Activated CD4-positive, alpha-beta T cell treated with anti-CD3 and anti-CD28 coated beads for 36 hours (primary cell): ENCODE measurements around the gene SLC35E3. TPM values are rescaled to one million over a fixed set of nuclear protein-coding genes. Genes with fewer than 3 reads are reported as not detected.

Experiments used
- ATAC-seq: fragments of 200-7000 bp; cut with Tn5 transposase; one replicate; pipeline ENCODE4 v1.10.0; 2021; ENCODE audit warnings: mild to moderate bottlenecking, moderate library complexity
- CTCF ChIA-PET: fragments of 350-600 bp; sonication (Branson Sonifier 250); formaldehyde crosslinking; loops from one replicate; lab custom pipeline; 2021; ENCODE audit warnings: antibody characterized with exemption; lab: Charles Lee
- POLR2A ChIA-PET: fragments of 350-600 bp; sonication (Branson Sonifier 250); formaldehyde crosslinking; loops from one replicate; lab custom pipeline; 2021; ENCODE audit warnings: antibody characterized with exemption, inconsistent platforms; lab: Charles Lee
- DNase-seq: peaks from one replicate; pipeline ENCODE4 v3.0.0-alpha.2; 2020
- H3K27ac Mint-ChIP-seq: one replicate; pipeline ENCODE4 v1.8.0; 2021; ENCODE audit warnings: mixed read lengths
- H3K27me3 Mint-ChIP-seq: one replicate; pipeline ENCODE4 v1.8.0; 2021; ENCODE audit warnings: mixed read lengths
- H3K36me3 Mint-ChIP-seq: one replicate; pipeline ENCODE4 v1.8.0; 2021; ENCODE audit warnings: low read depth, mixed read lengths
- H3K4me1 Mint-ChIP-seq: one replicate; pipeline ENCODE4 v1.8.0; 2021; ENCODE audit warnings: mixed read lengths
- H3K4me3 Mint-ChIP-seq: one replicate; pipeline ENCODE4 v1.8.0; 2021; ENCODE audit warnings: mild to moderate bottlenecking, moderate library complexity, mixed read lengths
- H3K9me3 Mint-ChIP-seq: one replicate; pipeline ENCODE4 v1.8.0; 2021; ENCODE audit warnings: low read depth, mixed read lengths
- intact Hi-C, 2 experiments: fragments of 100-400 bp; cut with DNase I in 1 of 2; cut with micrococcal nuclease in 1 of 2; formaldehyde crosslinking; loops; one replicate each; pipeline versions ENCODE4 v1.14.2 to v1.15.1; 2022 to 2024; cut with DNase I, micrococcal nuclease
- total RNA-seq, 2 experiments: library from RNA; stranded (reverse); gene quantifications; one replicate each; pipeline ENCODE4 v1.2.3, GENCODE V29; 2021

The SLC35E3 gene
- total RNA-seq, 2 experiments from 2014 or later, result 3.5 to 5.1 TPM

GRCh38 chr12:68755536-68756243 lies 9.7 kb downstream of the SLC35E3 start:
- H3K36me3 Mint-ChIP-seq, result peaks cover 30% of the 10 kb centered on the region
- ChIA-PET POLR2A (interaction anchor here (0.7 kb wide), 1 partner anchor 707 kb away, joined by 3 read pairs; no protein-coding TSS in a partner anchor), CTCF (no interaction called here)
- ATAC-seq, result no peak
- DNase-seq, result no peak
- no peak overlapping the region for H3K27ac Mint-ChIP-seq
- no peak overlapping the region for H3K4me3 Mint-ChIP-seq
- no peaks in the 10 kb centered on the region for H3K9me3 Mint-ChIP-seq
- intact Hi-C loops, result no loop called here
- H3K4me1 Mint-ChIP-seq, result no peaks in the 10 kb centered on the region
- no peaks in the 10 kb centered on the region for H3K27me3 Mint-ChIP-seq

GRCh38 chr12:68759852-68760251 lies 13.9 kb downstream of the SLC35E3 start:
- ATAC-seq, result no peak
- Mint-ChIP-seq H3K4me1 (no peaks in the 10 kb centered on the region), H3K4me3 (no peak overlapping the region), H3K27me3 (no peaks in the 10 kb centered on the region), H3K9me3 (no peaks in the 10 kb centered on the region), H3K27ac (no peak overlapping the region), H3K36me3 (peaks cover 34% of the 10 kb centered on the region)
- ChIA-PET POLR2A (no interaction called here), CTCF (no interaction called here)
- no peak for DNase-seq
- intact Hi-C loops, result no loop called here

DNA sequence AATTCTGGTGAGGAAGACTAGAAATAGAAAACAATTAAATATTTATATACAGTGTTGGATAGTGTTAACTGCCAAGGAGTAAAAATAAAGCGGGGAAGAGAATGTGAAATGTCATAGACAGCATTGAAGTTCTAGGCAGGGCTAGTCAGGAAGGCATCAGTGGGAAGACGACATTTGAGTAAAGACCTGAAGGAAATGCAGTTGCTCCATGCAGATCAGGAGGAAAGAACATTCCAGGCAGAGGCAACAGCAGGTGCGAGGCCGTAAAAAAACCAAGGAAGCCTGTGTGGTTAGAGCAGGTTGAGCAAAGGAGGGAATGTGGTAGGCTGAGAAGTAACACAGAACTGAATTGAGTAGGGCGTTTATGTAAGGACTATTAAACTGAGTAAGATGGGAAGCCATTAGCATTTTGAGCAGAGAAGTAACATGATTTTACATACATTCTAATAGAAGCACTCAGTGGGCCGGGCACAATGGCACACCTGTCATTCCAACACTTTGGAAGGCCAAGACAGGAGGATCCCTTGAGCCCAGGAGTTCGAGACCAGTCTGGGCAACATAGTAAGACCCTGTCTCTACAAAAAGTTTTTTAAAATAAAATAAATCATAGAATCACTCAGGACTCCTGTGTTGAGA lies 14.9 kb downstream of the SLC35E3 start:
- intact Hi-C loops, result no loop called here
- H3K27ac Mint-ChIP-seq, result no peak overlapping the region
- peaks cover 28% of the 10 kb centered on the region for H3K36me3 Mint-ChIP-seq
- H3K4me3 Mint-ChIP-seq, result no peak overlapping the region
- H3K27me3 Mint-ChIP-seq, result no peaks in the 10 kb centered on the region
- ChIA-PET CTCF (no interaction called here), POLR2A (no interaction called here)
- DNase-seq (no peak), ATAC-seq (no peak)
- no peaks in the 10 kb centered on the region for H3K4me1 Mint-ChIP-seq
- no peaks in the 10 kb centered on the region for H3K9me3 Mint-ChIP-seq

GRCh38 chr12:68761442-68761812 lies 15.5 kb downstream of the SLC35E3 start:
- ATAC-seq, result no peak

DNA sequence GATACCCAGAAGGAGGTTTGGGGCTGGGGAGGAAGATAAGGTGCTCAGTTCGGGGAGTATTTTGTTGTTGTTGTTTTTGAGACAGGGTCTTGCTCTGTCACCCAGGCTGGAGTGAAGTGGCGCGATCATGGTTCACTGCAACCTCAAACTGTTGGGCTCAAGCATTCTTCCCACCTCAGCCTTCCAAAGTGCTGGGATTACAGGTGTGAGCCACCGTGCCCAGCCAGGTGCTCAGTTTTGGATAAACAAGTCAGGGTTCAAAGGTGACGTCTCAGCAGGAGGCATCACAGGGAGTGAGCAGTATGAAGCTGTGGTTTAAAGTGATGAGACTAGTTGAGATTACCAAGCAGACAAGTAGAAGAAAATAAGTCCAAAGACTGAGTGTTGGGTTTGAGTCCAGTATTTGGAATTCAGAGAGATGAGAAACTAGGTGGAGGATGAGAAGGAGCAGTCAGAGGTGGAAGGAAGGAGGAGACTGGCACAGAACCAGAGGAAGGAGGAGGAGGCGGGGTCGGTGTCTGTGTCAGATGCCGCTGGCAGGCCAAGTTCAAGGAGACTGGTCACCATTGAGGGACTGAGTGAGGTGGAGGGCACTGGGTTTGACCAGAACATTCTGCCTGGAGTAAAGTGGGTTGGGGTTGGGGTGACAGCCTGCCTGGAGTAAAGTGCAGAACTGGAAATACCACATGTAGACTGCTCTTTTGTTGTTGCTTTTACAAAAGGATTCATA lies 16.1 kb downstream of the SLC35E3 start:
- H3K9me3 Mint-ChIP-seq, result no peaks in the 10 kb centered on the region
- ATAC-seq (no peak), DNase-seq (no peak)
- ChIA-PET POLR2A (no interaction called here), CTCF (no interaction called here)
- no peak overlapping the region for H3K4me3 Mint-ChIP-seq
- H3K4me1 Mint-ChIP-seq, result no peaks in the 10 kb centered on the region
- no peaks in the 10 kb centered on the region for H3K27me3 Mint-ChIP-seq
- no peak overlapping the region for H3K27ac Mint-ChIP-seq
- intact Hi-C loops, result no loop called here
- H3K36me3 Mint-ChIP-seq, result peaks cover 22% of the 10 kb centered on the region

More at GRCh38 chr12:68761442-68761812, 15.5 kb downstream of the SLC35E3 start:
- no peaks in the 10 kb centered on the region for H3K9me3 Mint-ChIP-seq
- DNase-seq, result no peak
- no peak overlapping the region for H3K27ac Mint-ChIP-seq
- H3K27me3 Mint-ChIP-seq, result no peaks in the 10 kb centered on the region
- intact Hi-C loops, result no loop called here
- H3K4me1 Mint-ChIP-seq, result no peaks in the 10 kb centered on the region
- POLR2A ChIA-PET, result no interaction called here
- no peak overlapping the region for H3K4me3 Mint-ChIP-seq
- CTCF ChIA-PET, result no interaction called here
- peaks cover 23% of the 10 kb centered on the region for H3K36me3 Mint-ChIP-seq

GRCh38 chr12:68762691-68763090 lies 16.7 kb downstream of the SLC35E3 start:
- DNase-seq, result no peak
- POLR2A ChIA-PET, result no interaction called here
- no peaks in the 10 kb centered on the region for H3K4me1 Mint-ChIP-seq
- no peak for ATAC-seq
- H3K27ac Mint-ChIP-seq, result no peak overlapping the region
- intact Hi-C loops, result no loop called here
- H3K9me3 Mint-ChIP-seq, result no peaks in the 10 kb centered on the region
- CTCF ChIA-PET, result no interaction called here
- no peaks in the 10 kb centered on the region for H3K27me3 Mint-ChIP-seq
- H3K4me3 Mint-ChIP-seq, result no peak overlapping the region
- H3K36me3 Mint-ChIP-seq, result peaks cover 22% of the 10 kb centered on the region

DNA sequence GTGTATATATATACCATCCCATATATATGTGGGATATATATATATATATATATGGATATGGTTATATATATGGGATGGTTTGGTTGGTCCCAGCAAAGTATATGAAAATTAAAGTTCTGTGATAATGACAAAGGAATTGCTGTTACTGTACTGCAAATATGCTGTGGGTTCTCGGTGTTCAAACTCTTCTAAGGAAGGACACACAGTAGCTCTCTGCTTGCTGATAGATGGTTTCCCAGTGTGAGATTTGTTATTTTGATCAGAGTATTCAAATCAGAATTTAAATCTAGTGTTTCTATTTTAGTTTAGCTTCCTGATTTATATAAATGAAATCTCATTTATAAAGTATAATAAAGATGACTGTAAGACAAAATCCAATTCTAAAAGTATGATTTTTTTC lies 19.7 kb downstream of the SLC35E3 start:
- H3K4me3 Mint-ChIP-seq, result no peak overlapping the region
- POLR2A ChIA-PET, result no interaction called here

GRCh38 chr12:68766646-68767045 lies 20.7 kb downstream of the SLC35E3 start:
- DNase-seq (no peak), ATAC-seq (no peak)
- Mint-ChIP-seq H3K9me3 (no peaks in the 10 kb centered on the region), H3K27ac (no peak overlapping the region), H3K27me3 (no peaks in the 10 kb centered on the region), H3K4me1 (no peaks in the 10 kb centered on the region), H3K4me3 (no peak overlapping the region), H3K36me3 (peaks cover 12% of the 10 kb centered on the region)
- ChIA-PET POLR2A (interaction anchor here (0.6 kb wide), 1 partner anchor 544 kb away, joined by 8 read pairs; no protein-coding TSS in a partner anchor), CTCF (no interaction called here)
- intact Hi-C loops, result no loop called here

More for the DNA sequence above, 19.7 kb downstream of the SLC35E3 start:
- ATAC-seq (no peak), DNase-seq (no peak)
- Mint-ChIP-seq H3K4me1 (no peaks in the 10 kb centered on the region), H3K9me3 (no peaks in the 10 kb centered on the region), H3K36me3 (peaks cover 17% of the 10 kb centered on the region), H3K27ac (no peak overlapping the region), H3K27me3 (no peaks in the 10 kb centered on the region)
- intact Hi-C loops, result no loop called here
- CTCF ChIA-PET, result no interaction called here

GRCh38 chr12:68767191-68767590 lies 21.2 kb downstream of the SLC35E3 start:
- H3K36me3 Mint-ChIP-seq, result peaks cover 10% of the 10 kb centered on the region
- no peak for DNase-seq
- no peaks in the 10 kb centered on the region for H3K9me3 Mint-ChIP-seq
- ChIA-PET POLR2A (no interaction called here), CTCF (no interaction called here)
- no peaks in the 10 kb centered on the region for H3K27me3 Mint-ChIP-seq
- intact Hi-C loops, result no loop called here
- ATAC-seq, result no peak
- no peak overlapping the region for H3K4me3 Mint-ChIP-seq
- H3K27ac Mint-ChIP-seq, result no peak overlapping the region
- no peaks in the 10 kb centered on the region for H3K4me1 Mint-ChIP-seq

GRCh38 chr12:68768431-68768939 lies 22.5 kb downstream of the SLC35E3 start:
- intact Hi-C loops, result no loop called here
- Mint-ChIP-seq H3K4me3 (no peak overlapping the region), H3K4me1 (peaks cover 11% of the 10 kb centered on the region), H3K9me3 (no peaks in the 10 kb centered on the region), H3K27ac (no peak overlapping the region), H3K27me3 (no peaks in the 10 kb centered on the region), H3K36me3 (peaks cover 9% of the 10 kb centered on the region)
- ATAC-seq (no peak), DNase-seq (no peak)
- CTCF ChIA-PET, result no interaction called here
- POLR2A ChIA-PET, result no interaction called here

GRCh38 chr12:68769941-68770340 lies 24.0 kb downstream of the SLC35E3 start:
- Mint-ChIP-seq H3K9me3 (no peaks in the 10 kb centered on the region), H3K27me3 (no peaks in the 10 kb centered on the region), H3K4me3 (no peak overlapping the region), H3K36me3 (no peaks in the 10 kb centered on the region), H3K4me1 (peaks cover 17% of the 10 kb centered on the region), H3K27ac (no peak overlapping the region)
- no peak for ATAC-seq
- POLR2A ChIA-PET, result no interaction called here
- no peak for DNase-seq
- CTCF ChIA-PET, result no interaction called here
- intact Hi-C loops, result no loop called here
